ENCODE data around the gene GCA. TPM values are rescaled to one million over a fixed set of nuclear protein-coding genes. Genes with fewer than 3 reads are reported as not detected.

Gene GCA
- total RNA-seq, 1 experiment from 2014 or later, result 0.11 TPM

- H3K27ac ChIP-seq (ENCODE audit: low read length), result no peak overlapping the region
- H4K20me1 ChIP-seq (ENCODE audit: insufficient read depth, low read depth, low read length), result no peaks in the 10 kb centered on the region
- no peak for DNase-seq
- no peak overlapping the region for H3K4me3 ChIP-seq (ENCODE audit: low read length)
- H3K4me2 ChIP-seq (ENCODE audit: low read depth, low read length, poor library complexity, severe bottlenecking), result no peak overlapping the region
- no peaks in the 10 kb centered on the region for H3K4me1 ChIP-seq (ENCODE audit: low read length)
- no peak overlapping the region for H2AFZ ChIP-seq (ENCODE audit: low read length)
- H3K27me3 ChIP-seq (ENCODE audit: low read length), result no peaks in the 10 kb centered on the region
- H3K9ac ChIP-seq (ENCODE audit: low read length), result no peak overlapping the region
- H3K9me2 ChIP-seq (replicated peaks; ENCODE audit: insufficient read depth, low read length), result no peaks in the 10 kb centered on the region
- H3K9me3 ChIP-seq (ENCODE audit: low read length), result no peaks in the 10 kb centered on the region
- no peaks in the 10 kb centered on the region for H3K79me2 ChIP-seq (ENCODE audit: low read length)
- no peaks in the 10 kb centered on the region for H3K36me3 ChIP-seq (ENCODE audit: insufficient read depth, low read length)
Observed at GRCh38 chr2:162308747-162309503, 35.0 kb upstream of the GCA start.

GRCh38 chr2:162312853-162313252, 31.1 kb upstream of the GCA start:
- Histone ChIP-seq H3K9me2 (replicated peaks; ENCODE audit: insufficient read depth, low read length) (no peaks in the 10 kb centered on the region), H3K9ac (ENCODE audit: low read length) (no peak overlapping the region), H3K36me3 (ENCODE audit: insufficient read depth, low read length) (no peaks in the 10 kb centered on the region), H3K79me2 (ENCODE audit: low read length) (no peaks in the 10 kb centered on the region), H3K27ac (ENCODE audit: low read length) (no peak overlapping the region), H3K4me3 (ENCODE audit: low read length) (no peak overlapping the region), H3K9me3 (ENCODE audit: low read length) (no peaks in the 10 kb centered on the region), H4K20me1 (ENCODE audit: insufficient read depth, low read depth, low read length) (no peaks in the 10 kb centered on the region), H3K4me2 (ENCODE audit: low read depth, low read length, poor library complexity, severe bottlenecking) (no peak overlapping the region), H2AFZ (ENCODE audit: low read length) (no peak overlapping the region), H3K27me3 (ENCODE audit: low read length) (no peaks in the 10 kb centered on the region), H3K4me1 (ENCODE audit: low read length) (peaks cover 3% of the 10 kb centered on the region)
- DNase-seq, result no peak

- no peak overlapping the region for H3K27ac ChIP-seq (ENCODE audit: low read length)
- H3K4me2 ChIP-seq (ENCODE audit: low read depth, low read length, poor library complexity, severe bottlenecking), result no peak overlapping the region
- H3K36me3 ChIP-seq (ENCODE audit: insufficient read depth, low read length), result no peaks in the 10 kb centered on the region
- H3K9ac ChIP-seq (ENCODE audit: low read length), result no peak overlapping the region
- H4K20me1 ChIP-seq (ENCODE audit: insufficient read depth, low read depth, low read length), result no peaks in the 10 kb centered on the region
- DNase-seq, result no peak
- H3K9me2 ChIP-seq (replicated peaks; ENCODE audit: insufficient read depth, low read length), result no peaks in the 10 kb centered on the region
- no peaks in the 10 kb centered on the region for H3K9me3 ChIP-seq (ENCODE audit: low read length)
- no peak overlapping the region for H3K4me3 ChIP-seq (ENCODE audit: low read length)
- peaks cover 5% of the 10 kb centered on the region; the same call in 1 of the 2 replicates for H3K27me3 ChIP-seq (ENCODE audit: low read length)
- H2AFZ ChIP-seq (ENCODE audit: low read length), result no peak overlapping the region
- H3K4me1 ChIP-seq (ENCODE audit: low read length), result peaks cover 11% of the 10 kb centered on the region
- no peaks in the 10 kb centered on the region for H3K79me2 ChIP-seq (ENCODE audit: low read length)
Observed at GRCh38 chr2:162315938-162316337, 28.0 kb upstream of the GCA start.

GRCh38 chr2:162316590-162316989, 27.3 kb upstream of the GCA start:
- Histone ChIP-seq H3K9me2 (replicated peaks; ENCODE audit: insufficient read depth, low read length) (no peaks in the 10 kb centered on the region), H3K27ac (ENCODE audit: low read length) (no peak overlapping the region), H3K9ac (ENCODE audit: low read length) (no peak overlapping the region), H3K4me1 (ENCODE audit: low read length) (peaks cover 11% of the 10 kb centered on the region), H3K79me2 (ENCODE audit: low read length) (no peaks in the 10 kb centered on the region), H2AFZ (ENCODE audit: low read length) (no peak overlapping the region), H3K36me3 (ENCODE audit: insufficient read depth, low read length) (no peaks in the 10 kb centered on the region), H4K20me1 (ENCODE audit: insufficient read depth, low read depth, low read length) (no peaks in the 10 kb centered on the region), H3K27me3 (ENCODE audit: low read length) (peaks cover 5% of the 10 kb centered on the region; the same call in 1 of the 2 replicates), H3K4me3 (ENCODE audit: low read length) (no peak overlapping the region), H3K4me2 (ENCODE audit: low read depth, low read length, poor library complexity, severe bottlenecking) (no peak overlapping the region), H3K9me3 (ENCODE audit: low read length) (no peaks in the 10 kb centered on the region)
- DNase-seq, result no peak

- no peak overlapping the region for H3K9ac ChIP-seq (ENCODE audit: low read length)
- H3K79me2 ChIP-seq (ENCODE audit: low read length), result no peaks in the 10 kb centered on the region
- no peak overlapping the region for H3K4me3 ChIP-seq (ENCODE audit: low read length)
Observed at GRCh38 chr2:162317058-162317742, 26.7 kb upstream of the GCA start.

GRCh38 chr2:162317861-162318327, 26.0 kb upstream of the GCA start:
- Histone ChIP-seq H4K20me1 (ENCODE audit: insufficient read depth, low read depth, low read length) (no peaks in the 10 kb centered on the region), H2AFZ (ENCODE audit: low read length) (peak overlapping the region; percentile 93; the same call in 1 of the 2 replicates), H3K4me1 (ENCODE audit: low read length) (peaks cover 11% of the 10 kb centered on the region), H3K4me3 (ENCODE audit: low read length) (peak overlapping the region; percentile 75), H3K36me3 (ENCODE audit: insufficient read depth, low read length) (no peaks in the 10 kb centered on the region), H3K27ac (ENCODE audit: low read length) (no peak overlapping the region), H3K27me3 (ENCODE audit: low read length) (peaks cover 5% of the 10 kb centered on the region; the same call in 1 of the 2 replicates), H3K4me2 (ENCODE audit: low read depth, low read length, poor library complexity, severe bottlenecking) (peak overlapping the region; percentile 61), H3K9me3 (ENCODE audit: low read length) (no peaks in the 10 kb centered on the region), H3K9ac (ENCODE audit: low read length) (peak overlapping the region; percentile 51), H3K9me2 (replicated peaks; ENCODE audit: insufficient read depth, low read length) (no peaks in the 10 kb centered on the region), H3K79me2 (ENCODE audit: low read length) (no peaks in the 10 kb centered on the region)
- DNase-seq, result no peak

More at GRCh38 chr2:162317058-162317742, 26.7 kb upstream of the GCA start:
- DNase-seq, result no peak
- no peak overlapping the region for H2AFZ ChIP-seq (ENCODE audit: low read length)
- no peaks in the 10 kb centered on the region for H3K36me3 ChIP-seq (ENCODE audit: insufficient read depth, low read length)
- H3K27me3 ChIP-seq (ENCODE audit: low read length), result peaks cover 5% of the 10 kb centered on the region; the same call in 1 of the 2 replicates
- no peaks in the 10 kb centered on the region for H3K9me2 ChIP-seq (replicated peaks; ENCODE audit: insufficient read depth, low read length)
- H3K9me3 ChIP-seq (ENCODE audit: low read length), result no peaks in the 10 kb centered on the region
- no peak overlapping the region for H3K27ac ChIP-seq (ENCODE audit: low read length)
- H3K4me2 ChIP-seq (ENCODE audit: low read depth, low read length, poor library complexity, severe bottlenecking), result peak overlapping the region; percentile 61
- peaks cover 11% of the 10 kb centered on the region for H3K4me1 ChIP-seq (ENCODE audit: low read length)
- H4K20me1 ChIP-seq (ENCODE audit: insufficient read depth, low read depth, low read length), result no peaks in the 10 kb centered on the region

- Histone ChIP-seq H3K36me3 (ENCODE audit: insufficient read depth, low read length) (no peaks in the 10 kb centered on the region), H4K20me1 (ENCODE audit: insufficient read depth, low read depth, low read length) (no peaks in the 10 kb centered on the region), H3K27me3 (ENCODE audit: low read length) (peaks cover 5% of the 10 kb centered on the region; the same call in 1 of the 2 replicates), H3K4me3 (ENCODE audit: low read length) (peak within 1 kb of the TSS; percentile 75), H3K9me3 (ENCODE audit: low read length) (no peaks in the 10 kb centered on the region), H3K9ac (ENCODE audit: low read length) (peak within 1 kb of the TSS; percentile 51), H3K4me1 (ENCODE audit: low read length) (peaks cover 11% of the 10 kb centered on the region), H2AFZ (ENCODE audit: low read length) (peak within 1 kb of the TSS; percentile 93; the same call in 1 of the 2 replicates), H3K79me2 (ENCODE audit: low read length) (no peaks in the 10 kb centered on the region), H3K4me2 (ENCODE audit: low read depth, low read length, poor library complexity, severe bottlenecking) (peak within 1 kb of the TSS; percentile 61), H3K27ac (ENCODE audit: low read length) (no peak within 1 kb of the TSS), H3K9me2 (replicated peaks; ENCODE audit: insufficient read depth, low read length) (no peaks in the 10 kb centered on the region)
- DNase-seq, result peak; percentile 68
Observed at GRCh38 chr2:162318328-162319180, 25.4 kb upstream of the GCA start, which contains the start of gene IFIH1. Gene IFIH1 (minus strand): TSS chr2:162318684. CDS start chr2:162318307, 377 bp downstream.

Data from Karpas-422 (cell line).